ENCODE data around the gene TMEM255B.

The TMEM255B gene

DNA sequence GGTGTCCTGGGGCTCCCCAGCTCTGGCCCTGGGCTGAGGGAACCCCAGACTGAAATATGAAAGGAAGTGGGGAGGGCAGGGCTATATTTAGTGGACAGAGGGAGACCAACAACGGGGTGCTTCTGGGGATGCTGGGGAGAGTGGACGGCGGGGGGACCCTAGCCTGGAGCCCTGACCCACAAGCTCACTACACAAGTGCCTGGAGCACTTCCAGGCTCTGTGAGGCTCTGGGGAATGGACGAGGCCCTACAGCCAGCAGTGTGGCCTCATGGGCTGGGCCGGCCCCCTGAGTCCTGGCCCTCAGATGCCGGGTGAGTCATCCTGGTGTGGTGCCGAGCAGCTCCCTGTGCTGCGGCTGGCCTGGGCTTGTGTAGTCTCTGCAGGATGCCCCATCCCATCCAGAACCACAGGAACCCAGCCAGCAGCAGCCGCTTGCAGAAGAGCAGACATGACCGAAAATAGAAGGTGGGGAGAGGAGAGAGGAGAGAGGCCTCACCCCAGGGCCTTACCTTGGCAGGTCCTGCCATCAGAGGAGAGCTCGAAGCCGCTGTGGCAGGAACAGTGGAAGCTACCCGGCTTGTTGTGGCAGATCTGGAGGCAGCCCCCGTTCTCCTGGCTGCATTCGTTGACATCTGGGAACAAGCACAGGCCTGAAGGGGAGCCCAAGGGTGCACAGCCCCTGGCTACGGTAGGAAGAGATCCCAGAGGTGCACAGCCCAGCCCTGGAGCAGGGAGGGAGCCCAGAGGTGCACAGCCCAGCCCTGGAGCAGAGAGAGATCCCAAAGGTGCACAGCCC lies 78.7 kb downstream of the TMEM255B start:
- peak in 3 of 4 experiments; percentile 31 to 44 (median 40) for DNase-seq

GRCh38 chr13:113838711-113839201 lies 79.7 kb downstream of the TMEM255B start:
- DNase-seq = no peak

- no peak for DNase-seq
These were observed 80.6 kb downstream of the TMEM255B start for GRCh38 chr13:113839536-113840204.

GRCh38 chr13:113840541-113841352 lies 81.7 kb downstream of the TMEM255B start:
- no peak for DNase-seq

- no peak for DNase-seq
These were observed 82.3 kb downstream of the TMEM255B start for GRCh38 chr13:113841353-113841650.

DNA sequence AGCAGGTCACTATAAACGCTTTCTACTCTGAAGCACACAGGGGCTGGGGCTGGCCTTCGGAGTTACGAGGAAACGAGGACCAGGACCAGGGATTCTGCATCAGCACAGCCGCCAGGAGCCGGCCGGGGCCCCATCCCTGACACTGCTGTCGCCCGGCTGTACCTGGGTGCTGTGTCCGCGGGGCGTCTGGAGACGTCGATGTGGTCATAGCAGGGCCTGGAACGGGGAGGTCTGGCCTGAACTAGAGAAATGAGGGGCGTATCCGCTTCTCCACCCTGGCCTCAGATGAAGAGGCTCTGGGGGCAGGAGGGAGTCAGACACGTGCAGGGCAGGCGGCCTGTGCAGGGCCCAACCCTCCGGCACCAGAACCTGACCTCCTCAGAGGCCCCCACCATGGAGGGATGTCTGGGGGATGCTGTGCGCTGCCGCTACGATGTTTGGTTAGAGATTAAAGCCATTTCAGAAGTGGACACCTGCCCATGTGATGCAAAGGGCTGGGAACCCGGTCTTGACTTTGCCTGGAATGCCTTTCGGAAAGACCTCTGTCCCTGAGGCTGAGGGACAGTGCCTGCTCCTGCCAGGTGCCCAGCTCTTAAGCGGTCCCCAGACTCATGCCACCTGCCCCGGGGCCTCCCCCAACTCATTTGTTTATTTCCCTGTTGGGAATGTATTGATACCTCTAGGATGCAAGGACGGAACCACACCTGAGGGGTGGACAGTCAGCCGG lies 83.5 kb downstream of the TMEM255B start:
- no peak for DNase-seq

DNA sequence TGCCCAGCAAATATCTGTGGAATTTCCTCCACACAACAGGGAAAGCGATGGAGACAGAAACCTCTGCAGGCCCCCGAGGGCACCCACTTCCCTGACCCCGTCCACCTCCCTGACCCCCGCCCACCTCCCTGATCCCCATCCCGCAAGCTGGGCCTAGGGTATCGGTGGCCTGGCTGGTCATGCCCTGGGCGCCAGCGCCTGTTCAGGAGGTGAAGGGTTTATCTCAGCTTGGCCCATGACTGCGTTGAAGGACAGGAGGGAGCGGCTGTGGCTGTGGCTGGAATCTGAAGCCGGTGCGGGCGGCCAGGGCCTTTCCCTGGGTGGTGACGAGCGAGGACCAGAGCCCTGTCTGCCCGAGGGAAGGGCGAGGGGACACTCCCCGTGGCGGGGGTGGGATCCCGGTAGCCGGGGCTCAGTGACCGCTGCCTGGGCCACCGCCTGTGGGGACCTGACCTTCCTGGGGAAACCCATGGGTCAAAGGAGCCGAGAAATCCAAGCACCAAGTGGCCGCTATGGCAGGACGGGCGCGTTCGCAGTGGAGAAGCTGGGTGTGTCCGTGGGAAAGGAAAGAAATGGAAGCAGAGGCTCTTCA lies 84.1 kb downstream of the TMEM255B start:
- DNase-seq = no peak

DNA sequence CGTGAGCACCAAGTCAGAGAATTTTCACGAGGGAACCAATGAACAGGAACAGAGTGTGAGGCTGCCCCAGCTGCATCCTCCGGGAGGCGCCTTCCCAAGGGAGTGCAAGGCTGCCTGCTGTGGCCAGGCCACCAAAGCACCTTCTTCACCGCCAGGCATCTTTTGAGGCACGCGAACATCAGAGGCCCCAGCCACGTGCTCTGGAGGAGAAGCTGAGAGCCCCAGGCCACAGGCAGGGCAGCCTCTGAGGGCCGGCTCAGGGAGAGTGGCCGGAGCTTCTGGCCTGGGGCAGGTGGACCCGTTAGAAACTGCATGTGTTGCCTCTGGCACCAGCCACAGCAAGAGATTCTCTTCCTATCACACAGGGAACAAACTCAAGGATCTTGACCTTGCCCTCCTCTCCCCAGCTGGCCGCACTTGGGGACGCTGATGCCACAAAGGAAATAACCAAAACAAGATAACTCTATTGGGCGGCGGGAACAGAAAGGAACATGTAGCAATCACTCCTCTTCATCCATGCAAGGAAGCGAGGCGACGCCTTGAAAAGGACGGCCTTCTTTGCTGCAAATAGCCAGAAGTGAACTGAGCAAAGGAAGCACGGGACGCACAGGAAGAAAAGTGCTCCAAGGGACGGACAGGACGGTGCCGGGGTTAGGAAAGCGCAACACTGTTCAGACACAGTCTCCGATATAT lies 85.0 kb downstream of the TMEM255B start:
- DNase-seq = peak in 3 of 4 experiments; percentile 28 to 37 (median 37)

DNA sequence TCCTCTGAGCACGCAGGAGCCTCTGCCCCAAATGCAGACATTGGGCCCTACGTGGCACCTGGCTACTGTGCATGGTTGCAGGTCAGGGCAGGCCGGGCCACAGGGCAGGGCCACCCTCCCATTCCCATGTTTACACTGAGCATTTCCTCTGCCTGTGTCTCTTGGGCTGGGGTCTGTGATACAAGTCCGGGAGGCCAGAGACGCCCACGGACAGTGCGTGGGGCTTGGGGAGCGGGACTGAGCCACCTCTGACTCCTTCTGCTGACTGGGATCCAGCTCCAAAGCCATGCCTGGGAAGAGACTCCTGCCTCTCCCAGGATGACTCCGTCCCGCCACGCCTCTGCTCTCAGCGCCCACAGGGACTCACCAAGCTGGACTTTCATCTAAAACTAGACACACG lies 86.0 kb downstream of the TMEM255B start:
- no peak for DNase-seq

DNA sequence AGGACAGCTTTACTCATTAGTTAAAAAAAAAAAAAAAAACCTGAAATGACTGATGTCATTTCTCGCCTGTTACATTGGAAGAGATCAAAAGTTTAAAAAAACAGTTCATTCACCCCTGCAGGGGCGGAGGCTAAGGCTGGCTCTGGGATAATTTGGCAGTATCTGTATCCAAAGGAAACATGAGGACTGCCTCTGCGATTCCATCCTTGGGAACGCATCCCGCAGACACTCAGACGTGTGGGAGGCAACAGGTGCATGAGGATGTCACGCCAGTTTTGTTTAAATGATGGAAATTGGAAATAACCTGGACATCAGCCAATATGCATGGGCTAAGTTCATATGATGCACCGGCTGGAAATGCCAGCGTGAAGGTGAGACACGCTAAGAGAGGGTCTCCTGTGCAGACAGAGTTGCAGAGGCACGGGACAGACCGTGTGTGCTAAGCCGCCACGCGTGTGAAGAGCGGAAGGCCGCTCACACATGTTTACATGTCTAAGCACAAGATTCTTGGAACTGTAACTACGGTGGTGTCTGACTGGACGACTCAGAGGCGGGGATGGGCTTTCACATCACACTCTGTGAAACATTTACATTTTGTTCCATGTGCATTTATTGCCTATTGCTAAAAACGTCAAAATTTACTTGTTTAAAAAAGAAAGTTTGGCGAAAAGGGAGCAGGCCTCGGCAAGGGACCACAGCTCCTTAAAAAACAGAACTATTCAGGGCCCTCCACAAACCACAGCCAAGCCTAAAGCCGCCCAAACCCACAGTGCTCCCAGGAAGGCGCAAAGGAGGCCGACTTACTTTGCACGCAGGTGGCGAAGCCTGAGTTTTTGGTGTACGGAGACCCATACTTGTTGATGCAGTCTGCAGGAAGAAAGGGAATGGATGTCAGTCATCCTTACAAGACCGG lies 87.0 kb downstream of the TMEM255B start:
- no peak for DNase-seq

DNA sequence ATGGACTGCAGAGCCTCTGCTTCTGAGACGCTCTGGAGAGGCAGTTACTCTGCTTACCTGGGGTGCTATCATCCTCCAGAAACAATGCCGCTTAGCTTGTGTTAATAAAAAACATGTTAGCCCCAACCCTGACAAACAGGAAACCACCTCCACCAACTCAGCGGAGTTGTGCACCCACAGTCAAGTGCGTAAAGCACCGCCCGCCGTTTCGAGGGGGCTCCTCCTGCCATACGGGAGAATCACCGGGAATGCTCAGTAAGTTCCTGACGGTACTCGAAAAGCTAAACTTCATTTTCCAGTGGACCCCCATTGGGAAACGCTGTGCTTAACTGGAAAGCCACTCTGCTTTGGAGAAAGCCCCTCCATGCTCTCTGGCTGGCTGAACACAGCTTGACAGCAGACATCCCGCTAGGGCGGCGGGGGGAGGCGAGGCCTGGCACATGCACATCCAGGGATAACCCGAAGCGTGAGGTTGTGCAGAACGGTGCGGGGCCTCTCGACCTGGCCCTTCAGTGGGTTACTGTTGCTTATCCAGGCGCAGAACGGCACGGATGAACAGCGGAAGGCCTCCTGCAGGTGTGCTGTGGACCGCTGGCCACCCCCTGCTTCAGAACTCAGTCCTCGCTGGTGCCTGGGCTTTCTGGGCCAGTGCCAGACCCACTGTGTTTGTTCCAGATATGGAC lies 87.8 kb downstream of the TMEM255B start:
- DNase-seq = no peak

- DNase-seq = no peak
These were observed 89.0 kb downstream of the TMEM255B start for GRCh38 chr13:113848020-113848419.

- DNase-seq = no peak
These were observed 89.6 kb downstream of the TMEM255B start for GRCh38 chr13:113848431-113849260.

GRCh38 chr13:113849546-113849945 lies 90.5 kb downstream of the TMEM255B start:
- no peak for DNase-seq

DNA sequence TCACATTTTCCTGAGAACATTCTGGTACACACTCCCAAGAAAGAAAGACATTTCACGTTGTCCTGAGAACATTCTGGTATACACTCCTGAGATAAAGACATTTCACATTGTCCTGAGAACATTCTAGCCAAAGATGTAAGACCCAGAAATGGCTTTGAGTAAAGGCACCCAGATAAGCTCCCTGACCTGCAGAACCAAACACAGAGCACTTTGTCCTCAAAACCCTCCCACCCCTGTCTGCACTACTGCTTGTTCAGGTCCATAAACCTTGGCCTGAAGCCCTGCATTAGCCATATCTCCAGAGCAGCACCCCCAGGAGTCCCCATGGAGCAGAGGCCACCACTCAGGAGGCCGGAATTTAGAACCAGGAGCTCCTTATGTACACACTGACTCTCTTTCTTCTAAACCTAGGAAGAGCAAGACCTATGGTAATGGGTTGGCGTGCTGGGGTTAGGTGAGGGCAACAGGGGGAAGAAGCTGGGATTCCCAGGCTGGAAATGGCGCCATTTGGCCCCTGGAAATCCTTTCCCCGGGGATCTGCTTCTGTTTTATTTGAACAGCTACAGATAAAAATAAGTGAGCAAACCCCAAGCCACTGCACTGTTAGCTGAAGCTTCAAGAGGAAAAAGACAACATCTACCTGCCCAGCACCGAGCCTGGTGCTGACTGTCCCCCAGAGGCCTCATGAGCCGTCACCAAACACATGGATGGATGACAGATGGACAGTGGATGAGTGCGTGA lies 91.1 kb downstream of the TMEM255B start:
- no peak for DNase-seq

GRCh38 chr13:113850722-113851479 lies 91.9 kb downstream of the TMEM255B start:
- no peak for DNase-seq

DNA sequence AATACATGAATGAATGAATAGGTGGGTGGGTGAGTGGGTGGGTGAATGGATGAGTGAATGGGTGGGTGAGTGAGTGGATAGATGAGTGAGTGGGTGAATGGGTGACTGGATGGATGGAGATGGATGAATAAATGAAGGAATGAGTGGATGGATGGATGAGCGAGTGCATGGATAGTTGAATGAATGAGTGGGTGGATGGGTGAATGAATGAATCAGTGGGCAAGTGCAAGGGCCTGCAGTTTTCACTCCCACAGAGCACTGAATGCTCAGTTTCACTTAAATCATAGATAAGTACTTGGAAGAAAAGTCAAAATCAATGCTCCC lies 92.4 kb downstream of the TMEM255B start:
- no peak for DNase-seq
